ENCODE data around the gene FAM174B.

The FAM174B gene

DNA sequence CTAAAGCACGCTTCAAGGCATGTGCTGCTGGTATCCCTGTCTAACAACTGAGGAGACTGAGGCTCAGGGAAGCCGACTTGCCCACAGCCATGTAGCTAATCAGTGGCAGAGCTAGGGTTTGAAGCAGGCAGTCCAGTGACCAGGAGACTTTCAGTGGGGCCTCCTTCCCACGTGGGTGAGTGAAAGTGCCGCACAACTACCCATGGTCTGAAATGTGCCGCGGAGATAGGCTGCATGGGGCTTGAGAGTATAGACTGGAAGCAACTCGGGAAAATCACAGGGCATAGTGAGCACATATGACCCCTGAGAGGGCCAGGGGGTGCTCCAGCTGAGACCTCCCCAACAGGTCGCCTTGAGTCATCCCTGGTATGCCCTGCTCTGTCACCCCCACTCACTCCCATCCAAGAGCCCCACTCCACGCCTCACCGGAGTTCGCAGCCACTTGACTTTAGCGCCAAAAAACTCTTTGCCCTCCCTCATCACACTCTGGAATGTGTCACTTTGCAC lies 19.1 kb downstream of the FAM174B start:
- CTCF ChIA-PET = interaction anchor here (0.5 to 0.8 kb wide), 2 partner anchors 43 to 539 kb away, joined by 3 read pairs; no protein-coding TSS in a partner anchor
- no peaks in the 10 kb centered on the region for H3K27me3 ChIP-seq (replicated peaks in 2 of 5; ENCODE audit: control insufficient read depth in 4 of 5, insufficient read depth in 5 of 5, low read length in 4 of 5)
- no peak overlapping the region for H3K27ac ChIP-seq (ENCODE audit: insufficient read depth in 1 of 2, low read depth in 1 of 2, low read length in 2 of 2, poor library complexity in 1 of 2, severe bottlenecking in 2 of 2)
- POLR2A ChIA-PET = no interaction called here
- H3K9me3 ChIP-seq (ENCODE audit: control extremely low read depth in 1 of 5, control insufficient read depth in 4 of 5, insufficient read depth in 2 of 5, low read depth in 1 of 5, low read length in 4 of 5) = peaks cover 0 to 4% (median 0%) of the 10 kb centered on the region in 5 experiments
- DNase-seq = no peak
- H3K4me3 ChIP-seq (ENCODE audit: control insufficient read depth in 1 of 7, extremely low read depth in 1 of 7, insufficient read depth in 4 of 7, low read depth in 2 of 7, low read length in 6 of 7) = no peak overlapping the region
- H3K36me3 ChIP-seq (ENCODE audit: control insufficient read depth in 4 of 4, insufficient read depth in 4 of 4, low read length in 3 of 4) = no peaks in the 10 kb centered on the region
- H3K4me1 ChIP-seq (ENCODE audit: control extremely low read depth in 1 of 4, control insufficient read depth in 4 of 4, insufficient read depth in 4 of 4, low read length in 3 of 4) = peaks cover 0 to 22% (median 5%) of the 10 kb centered on the region in 4 experiments
- WGBS (ENCODE audit: insufficient coverage) = 91% methylated on average over 10 of the region's 12 CpGs

DNA sequence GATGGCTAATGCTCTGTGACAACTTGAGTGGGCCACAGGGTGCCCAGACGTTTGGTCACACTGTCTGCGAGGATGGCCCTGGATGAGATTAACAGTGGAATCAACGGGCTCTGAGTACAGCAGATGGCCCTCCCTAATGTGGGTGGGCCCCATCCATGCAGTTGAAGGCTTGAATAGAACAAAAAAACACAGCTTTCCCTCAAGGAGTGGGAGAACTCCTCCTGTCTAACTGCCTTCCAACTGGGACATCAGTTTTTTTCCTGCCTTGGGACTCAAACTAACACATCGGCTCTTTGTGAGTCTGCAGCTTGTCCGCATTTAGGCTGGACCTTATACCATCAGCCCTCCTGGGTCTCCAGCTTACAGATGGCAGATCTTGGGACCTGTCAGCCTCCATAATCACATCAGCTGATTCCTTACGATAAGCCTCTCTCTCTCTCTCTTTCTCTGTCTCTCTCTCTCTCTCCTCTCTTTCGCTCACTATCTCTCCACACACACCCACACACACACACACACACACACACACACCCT lies 20.8 kb downstream of the FAM174B start:
- Histone ChIP-seq H3K27me3 (replicated peaks in 2 of 5; ENCODE audit: control insufficient read depth in 4 of 5, insufficient read depth in 5 of 5, low read length in 4 of 5) (no peaks in the 10 kb centered on the region), H3K4me3 (ENCODE audit: control insufficient read depth in 1 of 7, extremely low read depth in 1 of 7, insufficient read depth in 4 of 7, low read depth in 2 of 7, low read length in 6 of 7) (no peak overlapping the region), H3K27ac (ENCODE audit: insufficient read depth in 1 of 2, low read depth in 1 of 2, low read length in 2 of 2, poor library complexity in 1 of 2, severe bottlenecking in 2 of 2) (no peak overlapping the region), H3K9me3 (ENCODE audit: control extremely low read depth in 1 of 5, control insufficient read depth in 4 of 5, insufficient read depth in 2 of 5, low read depth in 1 of 5, low read length in 4 of 5) (peaks cover 0 to 4% (median 0%) of the 10 kb centered on the region in 5 experiments), H3K4me1 (ENCODE audit: control extremely low read depth in 1 of 4, control insufficient read depth in 4 of 4, insufficient read depth in 4 of 4, low read length in 3 of 4) (peaks cover 0 to 28% (median 9%) of the 10 kb centered on the region in 4 experiments), H3K36me3 (ENCODE audit: control insufficient read depth in 4 of 4, insufficient read depth in 4 of 4, low read length in 3 of 4) (no peaks in the 10 kb centered on the region)
- POLR2A ChIA-PET = no interaction called here
- WGBS (ENCODE audit: insufficient coverage) = 97% methylated on average over 5 of the region's 7 CpGs
- CTCF ChIA-PET = interaction anchor here (1.1 kb wide), 1 partner anchor 19 kb away, joined by 3 read pairs; no protein-coding TSS in a partner anchor
- no peak for DNase-seq

GRCh38 chr15:92634060-92634459 lies 21.5 kb downstream of the FAM174B start:
- CTCF ChIA-PET = no interaction called here
- 94% methylated on average over 4 of the region's 4 CpGs for WGBS (ENCODE audit: insufficient coverage)
- POLR2A ChIA-PET = no interaction called here

DNA sequence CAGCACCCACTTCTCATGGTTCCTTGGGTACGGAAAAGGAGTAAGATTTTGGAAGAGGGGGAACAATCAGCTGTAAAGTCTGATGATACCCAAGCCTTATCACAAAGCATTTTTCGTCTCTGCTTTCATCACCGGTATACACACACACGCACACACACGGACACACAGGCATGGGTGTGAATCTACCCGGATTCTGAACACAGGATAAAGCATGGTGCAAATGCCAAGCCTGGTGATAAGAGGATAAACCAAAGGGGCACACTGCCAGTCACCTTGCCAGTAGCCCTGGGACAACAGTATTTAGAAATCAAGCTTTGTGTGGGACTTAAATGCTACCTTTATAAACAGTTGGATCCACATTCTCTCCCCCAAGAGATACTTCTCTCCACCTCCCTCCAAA lies 22.2 kb downstream of the FAM174B start:
- no peak for DNase-seq
- CTCF ChIA-PET = no interaction called here
- Histone ChIP-seq H3K4me3 (ENCODE audit: control insufficient read depth in 1 of 7, extremely low read depth in 1 of 7, insufficient read depth in 4 of 7, low read depth in 2 of 7, low read length in 6 of 7) (no peak overlapping the region), H3K4me1 (ENCODE audit: control extremely low read depth in 1 of 4, control insufficient read depth in 4 of 4, insufficient read depth in 4 of 4, low read length in 3 of 4) (peaks cover 0 to 22% (median 9%) of the 10 kb centered on the region in 4 experiments), H3K27me3 (replicated peaks in 2 of 5; ENCODE audit: control insufficient read depth in 4 of 5, insufficient read depth in 5 of 5, low read length in 4 of 5) (no peaks in the 10 kb centered on the region), H3K36me3 (ENCODE audit: control insufficient read depth in 4 of 4, insufficient read depth in 4 of 4, low read length in 3 of 4) (no peaks in the 10 kb centered on the region), H3K27ac (ENCODE audit: insufficient read depth in 1 of 2, low read depth in 1 of 2, low read length in 2 of 2, poor library complexity in 1 of 2, severe bottlenecking in 2 of 2) (no peak overlapping the region), H3K9me3 (ENCODE audit: control extremely low read depth in 1 of 5, control insufficient read depth in 4 of 5, insufficient read depth in 2 of 5, low read depth in 1 of 5, low read length in 4 of 5) (no peaks in the 10 kb centered on the region)
- 96% methylated on average over 5 of the region's 6 CpGs for WGBS (ENCODE audit: insufficient coverage)
- POLR2A ChIA-PET = no interaction called here

More at GRCh38 chr15:92634060-92634459, 21.5 kb downstream of the FAM174B start:
- Histone ChIP-seq H3K27me3 (replicated peaks in 2 of 5; ENCODE audit: control insufficient read depth in 4 of 5, insufficient read depth in 5 of 5, low read length in 4 of 5) (no peaks in the 10 kb centered on the region), H3K36me3 (ENCODE audit: control insufficient read depth in 4 of 4, insufficient read depth in 4 of 4, low read length in 3 of 4) (no peaks in the 10 kb centered on the region), H3K9me3 (ENCODE audit: control extremely low read depth in 1 of 5, control insufficient read depth in 4 of 5, insufficient read depth in 2 of 5, low read depth in 1 of 5, low read length in 4 of 5) (no peaks in the 10 kb centered on the region), H3K27ac (ENCODE audit: insufficient read depth in 1 of 2, low read depth in 1 of 2, low read length in 2 of 2, poor library complexity in 1 of 2, severe bottlenecking in 2 of 2) (no peak overlapping the region), H3K4me3 (ENCODE audit: control insufficient read depth in 1 of 7, extremely low read depth in 1 of 7, insufficient read depth in 4 of 7, low read depth in 2 of 7, low read length in 6 of 7) (no peak overlapping the region), H3K4me1 (ENCODE audit: control extremely low read depth in 1 of 4, control insufficient read depth in 4 of 4, insufficient read depth in 4 of 4, low read length in 3 of 4) (peaks cover 0 to 28% (median 9%) of the 10 kb centered on the region in 4 experiments)
- DNase-seq = no peak

GRCh38 chr15:92633001-92633400 lies 22.6 kb downstream of the FAM174B start:
- POLR2A ChIA-PET = no interaction called here
- CTCF ChIA-PET = no interaction called here
- Histone ChIP-seq H3K4me3 (ENCODE audit: control insufficient read depth in 1 of 7, extremely low read depth in 1 of 7, insufficient read depth in 4 of 7, low read depth in 2 of 7, low read length in 6 of 7) (no peak overlapping the region), H3K9me3 (ENCODE audit: control extremely low read depth in 1 of 5, control insufficient read depth in 4 of 5, insufficient read depth in 2 of 5, low read depth in 1 of 5, low read length in 4 of 5) (no peaks in the 10 kb centered on the region), H3K27me3 (replicated peaks in 2 of 5; ENCODE audit: control insufficient read depth in 4 of 5, insufficient read depth in 5 of 5, low read length in 4 of 5) (no peaks in the 10 kb centered on the region), H3K4me1 (ENCODE audit: control extremely low read depth in 1 of 4, control insufficient read depth in 4 of 4, insufficient read depth in 4 of 4, low read length in 3 of 4) (peaks cover 0 to 22% (median 9%) of the 10 kb centered on the region in 4 experiments), H3K36me3 (ENCODE audit: control insufficient read depth in 4 of 4, insufficient read depth in 4 of 4, low read length in 3 of 4) (no peaks in the 10 kb centered on the region), H3K27ac (ENCODE audit: insufficient read depth in 1 of 2, low read depth in 1 of 2, low read length in 2 of 2, poor library complexity in 1 of 2, severe bottlenecking in 2 of 2) (no peak overlapping the region)
- no peak for DNase-seq
- 96% methylated on average over 7 of the region's 8 CpGs for WGBS (ENCODE audit: insufficient coverage)

- Histone ChIP-seq H3K9me3 (ENCODE audit: control extremely low read depth in 1 of 5, control insufficient read depth in 4 of 5, insufficient read depth in 2 of 5, low read depth in 1 of 5, low read length in 4 of 5) (no peaks in the 10 kb centered on the region), H3K4me1 (ENCODE audit: control extremely low read depth in 1 of 4, control insufficient read depth in 4 of 4, insufficient read depth in 4 of 4, low read length in 3 of 4) (peaks cover 0 to 18% (median 9%) of the 10 kb centered on the region in 4 experiments), H3K27me3 (replicated peaks in 2 of 5; ENCODE audit: control insufficient read depth in 4 of 5, insufficient read depth in 5 of 5, low read length in 4 of 5) (no peaks in the 10 kb centered on the region), H3K36me3 (ENCODE audit: control insufficient read depth in 4 of 4, insufficient read depth in 4 of 4, low read length in 3 of 4) (peaks cover 0 to 2% (median 0%) of the 10 kb centered on the region in 4 experiments), H3K4me3 (ENCODE audit: control insufficient read depth in 1 of 7, extremely low read depth in 1 of 7, insufficient read depth in 4 of 7, low read depth in 2 of 7, low read length in 6 of 7) (no peak overlapping the region), H3K27ac (ENCODE audit: insufficient read depth in 1 of 2, low read depth in 1 of 2, low read length in 2 of 2, poor library complexity in 1 of 2, severe bottlenecking in 2 of 2) (no peak overlapping the region)
- no peak for DNase-seq
- WGBS (ENCODE audit: insufficient coverage) = 94% methylated on average over 10 of the region's 11 CpGs
- CTCF ChIA-PET = no interaction called here
- POLR2A ChIA-PET = no interaction called here
These were observed 23.9 kb downstream of the FAM174B start for GRCh38 chr15:92631721-92632120.

GRCh38 chr15:92629975-92630626 lies 25.5 kb downstream of the FAM174B start:
- peaks cover 2 to 14% (median 5%) of the 10 kb centered on the region in 4 experiments for H3K4me1 ChIP-seq (ENCODE audit: control extremely low read depth in 1 of 4, control insufficient read depth in 4 of 4, insufficient read depth in 4 of 4, low read length in 3 of 4)
- DNase-seq = peak in 2 of 3 donors; percentile 56 to 68
- no peak overlapping the region for H3K27ac ChIP-seq (ENCODE audit: insufficient read depth in 1 of 2, low read depth in 1 of 2, low read length in 2 of 2, poor library complexity in 1 of 2, severe bottlenecking in 2 of 2)
- H3K9me3 ChIP-seq (ENCODE audit: control extremely low read depth in 1 of 5, control insufficient read depth in 4 of 5, insufficient read depth in 2 of 5, low read depth in 1 of 5, low read length in 4 of 5) = no peaks in the 10 kb centered on the region
- POLR2A ChIA-PET = no interaction called here
- H3K4me3 ChIP-seq (ENCODE audit: control insufficient read depth in 1 of 7, extremely low read depth in 1 of 7, insufficient read depth in 4 of 7, low read depth in 2 of 7, low read length in 6 of 7) = no peak overlapping the region
- WGBS (ENCODE audit: insufficient coverage) = 75% methylated on average over 7 of the region's 11 CpGs
- no peaks in the 10 kb centered on the region for H3K27me3 ChIP-seq (replicated peaks in 2 of 5; ENCODE audit: control insufficient read depth in 4 of 5, insufficient read depth in 5 of 5, low read length in 4 of 5)
- H3K36me3 ChIP-seq (ENCODE audit: control insufficient read depth in 4 of 4, insufficient read depth in 4 of 4, low read length in 3 of 4) = peaks cover 0 to 2% (median 0%) of the 10 kb centered on the region in 4 experiments
- CTCF ChIA-PET = interaction anchor here (1.0 kb wide), 2 partner anchors 15 to 16 kb away, joined by 3 to 4 read pairs; no protein-coding TSS in a partner anchor

Data from common myeloid progenitor, CD34-positive (primary cell).